MM.1S (cell line): ENCODE data around the gene CACNA1H.

ENCODE experiments used
- DNase-seq: peaks from one replicate; pipeline ENCODE4 v3.0.0-alpha.2; 2015
- H2AFZ ChIP-seq: fragments of 300-600 bp; sonication (generic); 2 replicates; pipeline ENCODE4 v1.6.0; 2016; ENCODE audit warnings: antibody characterized with exemption, low read length
- H3F3A ChIP-seq: fragments of 300-600 bp; sonication (generic); 2 replicates; pipeline ENCODE4 v1.6.1; 2016; ENCODE audit warnings: mild to moderate bottlenecking, antibody characterized with exemption, low read length, moderate library complexity, mixed read lengths; ENCODE audit not compliant: insufficient read depth
- H3K27ac ChIP-seq: fragments of 300-600 bp; sonication (generic); 2 replicates; pipeline ENCODE4 v1.5.1; 2016; ENCODE audit warnings: mild to moderate bottlenecking, low read length
- H3K27me3 ChIP-seq: fragments of 300-600 bp; sonication (generic); replicated peaks from 2 replicates; pipeline ENCODE4 v1.6.0; 2016; ENCODE audit warnings: low read length; ENCODE audit not compliant: insufficient read depth
- H3K36me3 ChIP-seq: fragments of 300-600 bp; sonication (generic); replicated peaks from 2 replicates; pipeline ENCODE4 v1.6.1; 2016; ENCODE audit warnings: mild to moderate bottlenecking, low read length, mixed read lengths; ENCODE audit not compliant: insufficient read depth
- H3K4me1 ChIP-seq: fragments of 300-600 bp; sonication (generic); 2 replicates; pipeline ENCODE4 v1.6.1; 2016; ENCODE audit warnings: low read length, mixed read lengths
- H3K4me2 ChIP-seq: fragments of 300-600 bp; sonication (generic); 2 replicates; pipeline ENCODE4 v1.6.0; 2016; ENCODE audit warnings: low read depth, low read length
- H3K4me3 ChIP-seq: fragments of 300-600 bp; sonication (generic); 2 replicates; pipeline ENCODE4 v1.5.1; 2016; ENCODE audit warnings: low read length, mixed read lengths
- H3K79me2 ChIP-seq: fragments of 300-600 bp; sonication (generic); 2 replicates; pipeline ENCODE4 v1.6.1; 2016; ENCODE audit warnings: mixed run types, low read length, mixed read lengths
- H3K9ac ChIP-seq: fragments of 300-600 bp; sonication (generic); 2 replicates; pipeline ENCODE4 v1.6.1; 2016; ENCODE audit warnings: low read length, mixed read lengths
- H3K9me2 ChIP-seq: fragments of 300-600 bp; sonication (generic); replicated peaks from 2 replicates; pipeline ENCODE4 v1.6.1; 2016; ENCODE audit warnings: mild to moderate bottlenecking, low read length, mixed read lengths; ENCODE audit not compliant: insufficient read depth
- H3K9me3 ChIP-seq: fragments of 300-600 bp; sonication (generic); replicated peaks from 2 replicates; pipeline ENCODE4 v1.6.1; 2016; ENCODE audit warnings: mild to moderate bottlenecking, low read length, mixed read lengths; ENCODE audit not compliant: insufficient read depth
- H4K20me1 ChIP-seq: fragments of 300-600 bp; sonication (generic); 2 replicates; pipeline ENCODE4 v1.6.1; 2016; ENCODE audit warnings: mild to moderate bottlenecking, low read length, moderate library complexity, mixed read lengths; ENCODE audit not compliant: insufficient read depth
- CTCF ChIP-seq: fragments of 300-600 bp; sonication (generic); IDR thresholded peaks from 2 replicates; pipeline ENCODE4 v1.5.1; 2016; ENCODE audit warnings: antibody characterized with exemption, low read length, mixed read lengths
- EZH2 ChIP-seq: fragments of 300-600 bp; sonication (generic); optimal IDR thresholded peaks from 2 replicates; pipeline ENCODE3; 2017; ENCODE audit warnings: low read depth, mild to moderate bottlenecking, antibody characterized with exemption, low read length, mixed read lengths
- EZH2phosphoT487 ChIP-seq: fragments of 300-600 bp; sonication (generic); IDR thresholded peaks from 2 replicates; pipeline ENCODE4 v1.6.1; 2018; ENCODE audit warnings: antibody characterized with exemption, low read length

The CACNA1H gene

DNA sequence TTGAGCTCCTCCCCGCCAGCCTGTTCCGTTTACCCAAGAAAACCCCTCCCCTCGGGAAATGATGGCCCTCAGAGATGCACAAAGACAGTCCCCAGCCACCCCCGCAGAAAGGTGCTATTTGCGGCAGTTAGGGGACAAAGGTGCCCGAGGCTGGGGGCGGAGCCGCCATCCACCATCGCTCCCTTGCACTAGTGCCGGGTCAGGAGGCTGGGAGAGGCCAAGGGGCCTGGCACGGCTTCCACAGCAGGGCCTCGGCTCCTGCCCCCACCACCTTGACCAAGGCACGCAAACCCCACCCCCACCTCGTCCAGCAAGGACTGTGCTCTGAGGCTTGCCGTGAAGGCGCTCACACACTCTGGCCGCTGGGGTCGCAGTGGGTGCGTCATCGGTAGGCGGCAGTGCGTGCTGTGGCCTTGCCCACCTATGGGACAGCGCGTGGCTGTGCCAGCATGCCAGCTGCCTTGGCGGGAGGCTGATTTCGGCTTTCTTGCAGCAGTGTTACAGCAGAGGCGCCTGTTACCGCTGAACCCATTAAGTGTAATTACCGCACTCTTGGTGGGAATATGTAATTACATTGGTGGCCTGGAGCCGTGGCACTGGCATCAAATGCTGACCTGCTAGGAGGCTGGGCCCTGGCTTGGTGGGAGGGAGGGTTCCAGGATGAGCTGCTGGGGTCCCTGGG is 40.4 kb downstream of the CACNA1H start:
- no peak for TF ChIP-seq EZH2
- TF ChIP-seq CTCF = no peak
- no peak for TF ChIP-seq EZH2phosphoT487

GRCh38 chr16:1193825-1194581 is 41.1 kb downstream of the CACNA1H start:
- Histone ChIP-seq H3K4me2 (no peak overlapping the region), H4K20me1 (no peaks in the 10 kb centered on the region), H3K4me1 (no peaks in the 10 kb centered on the region), H3K9me3 (no peaks in the 10 kb centered on the region), H2AFZ (no peak overlapping the region), H3F3A (no peaks in the 10 kb centered on the region), H3K27ac (no peak overlapping the region), H3K4me3 (no peak overlapping the region), H3K27me3 (peaks cover 53% of the 10 kb centered on the region), H3K79me2 (no peaks in the 10 kb centered on the region), H3K36me3 (no peaks in the 10 kb centered on the region), H3K9ac (no peak overlapping the region), H3K9me2 (no peaks in the 10 kb centered on the region)
- no peak for DNase-seq
- TF ChIP-seq CTCF = no peak
- TF ChIP-seq EZH2phosphoT487 = no peak
- TF ChIP-seq EZH2 = no peak

More for the DNA sequence above, 40.4 kb downstream of the CACNA1H start:
- H2AFZ ChIP-seq = no peak overlapping the region
- H3K27ac ChIP-seq = no peak overlapping the region
- H3K4me3 ChIP-seq = no peak overlapping the region
- no peaks in the 10 kb centered on the region for H3F3A ChIP-seq
- no peaks in the 10 kb centered on the region for H3K9me2 ChIP-seq
- peaks cover 60% of the 10 kb centered on the region for H3K27me3 ChIP-seq
- H3K4me1 ChIP-seq = no peaks in the 10 kb centered on the region
- DNase-seq = no peak
- no peaks in the 10 kb centered on the region for H3K36me3 ChIP-seq
- H4K20me1 ChIP-seq = no peaks in the 10 kb centered on the region
- H3K4me2 ChIP-seq = no peak overlapping the region
- no peaks in the 10 kb centered on the region for H3K79me2 ChIP-seq
- no peak overlapping the region for H3K9ac ChIP-seq
- H3K9me3 ChIP-seq = no peaks in the 10 kb centered on the region

DNA sequence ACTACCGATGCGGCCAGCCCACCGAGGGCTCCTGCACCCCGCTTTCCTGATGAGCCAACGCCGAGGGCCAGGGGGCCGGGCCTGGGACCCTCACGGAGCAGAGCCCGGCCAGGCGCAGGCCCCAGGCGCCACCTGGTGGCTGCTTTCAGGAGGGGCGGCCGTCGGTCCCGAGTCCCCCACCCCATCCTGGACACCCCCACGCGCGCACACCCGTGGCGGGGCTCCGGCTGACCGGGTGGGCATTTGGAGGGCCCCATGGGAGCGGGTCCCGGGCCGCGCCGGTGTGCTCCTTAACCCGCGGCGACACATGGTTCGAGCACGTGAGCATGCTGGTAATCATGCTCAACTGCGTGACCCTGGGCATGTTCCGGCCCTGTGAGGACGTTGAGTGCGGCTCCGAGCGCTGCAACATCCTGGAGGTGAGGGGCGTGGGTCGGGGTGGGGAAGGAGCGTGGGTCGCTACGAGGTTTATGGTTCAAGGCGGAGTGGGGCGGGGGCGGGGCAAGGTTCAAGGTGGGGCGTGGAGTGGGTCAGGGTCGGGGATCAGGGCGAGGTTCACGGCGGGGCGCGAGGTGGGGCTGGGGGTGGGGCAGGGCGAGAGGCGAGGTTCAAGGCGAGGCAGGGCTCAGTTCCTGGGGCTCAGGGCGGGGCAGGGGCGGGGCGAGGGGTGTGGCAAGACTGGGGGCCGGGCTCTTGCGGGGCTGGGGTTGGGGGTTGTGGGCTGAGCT is 41.9 kb downstream of the CACNA1H start:
- Histone ChIP-seq H3K36me3 (no peaks in the 10 kb centered on the region), H3K4me2 (no peak overlapping the region), H3K9me2 (no peaks in the 10 kb centered on the region), H3K79me2 (no peaks in the 10 kb centered on the region), H3K9ac (no peak overlapping the region), H3F3A (no peaks in the 10 kb centered on the region), H4K20me1 (no peaks in the 10 kb centered on the region), H3K4me3 (no peak overlapping the region), H3K27me3 (peaks cover 53% of the 10 kb centered on the region), H3K27ac (no peak overlapping the region), H3K9me3 (no peaks in the 10 kb centered on the region), H3K4me1 (no peaks in the 10 kb centered on the region), H2AFZ (no peak overlapping the region)
- DNase-seq = no peak
- peak; percentile 57 for TF ChIP-seq CTCF
- no peak for TF ChIP-seq EZH2
